Measurements from ENCODE around the gene ALPP.
A peak's percentile ranks its signal among the peaks of the same experiment; 100 is the strongest.
"Not testable (repeated sequence)": the region's sequence is repeated elsewhere in the genome, so short reads cannot be mapped to it uniquely, and the experiment has no call there.

The ALPP gene

GRCh38 chr2:232378735-232379151 lies at the start of gene ALPP:
Gene ALPP (plus strand): TSS chr2:232378751. CDS start chr2:232378803, 52 bp downstream.
- DNase-seq: not testable (repeated sequence)

- no peak for DNase-seq
Observed at GRCh38 chr2:232329716-232330067, 48.9 kb upstream of the ALPP start.

DNA sequence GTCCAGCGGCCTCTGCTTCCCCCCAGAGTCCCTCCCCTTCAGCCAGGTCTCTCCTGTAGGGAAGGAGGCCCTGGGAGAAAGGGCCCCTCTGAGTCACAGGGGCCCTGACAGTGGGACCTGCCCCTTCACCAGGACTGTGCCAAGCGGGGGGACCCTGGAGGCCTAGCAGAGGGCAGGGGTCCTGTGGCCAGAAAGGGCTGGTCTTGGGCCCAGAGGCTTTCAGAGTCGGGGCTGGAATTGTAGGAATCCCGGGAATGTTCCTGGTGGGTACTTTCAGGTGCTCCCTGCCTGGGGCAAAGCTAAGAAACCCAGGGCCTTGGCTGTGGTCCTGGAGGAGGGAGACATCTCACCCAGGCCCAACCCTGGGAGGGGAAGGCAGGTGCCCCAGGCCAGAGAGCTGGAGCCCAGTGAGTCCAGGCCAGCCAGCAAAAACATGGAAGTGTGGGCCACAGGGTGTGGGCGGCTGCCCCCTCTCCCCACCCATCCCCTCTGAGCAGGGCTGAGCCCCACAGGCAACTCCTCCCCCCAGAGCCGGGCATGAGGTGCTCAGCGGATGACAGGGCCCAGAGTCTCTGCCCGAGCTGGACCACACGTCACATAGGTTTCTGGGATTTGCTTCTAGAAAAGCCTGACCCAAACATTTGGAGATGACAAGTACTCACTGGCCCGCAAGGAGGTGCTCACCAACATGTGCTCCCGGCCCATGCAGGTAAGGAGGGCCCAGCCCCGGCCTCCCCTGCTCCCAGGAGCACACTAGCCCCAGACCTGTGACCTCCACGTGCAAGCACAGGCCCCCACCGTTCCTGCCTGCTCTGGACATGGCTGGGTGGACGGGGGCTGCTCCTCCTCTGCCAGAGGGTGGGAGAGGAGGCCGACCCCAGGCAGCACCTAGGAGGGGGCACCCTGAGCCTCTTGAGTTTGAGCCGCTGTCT lies 48.2 kb upstream of the ALPP start:
- DNase-seq: no peak

DNA sequence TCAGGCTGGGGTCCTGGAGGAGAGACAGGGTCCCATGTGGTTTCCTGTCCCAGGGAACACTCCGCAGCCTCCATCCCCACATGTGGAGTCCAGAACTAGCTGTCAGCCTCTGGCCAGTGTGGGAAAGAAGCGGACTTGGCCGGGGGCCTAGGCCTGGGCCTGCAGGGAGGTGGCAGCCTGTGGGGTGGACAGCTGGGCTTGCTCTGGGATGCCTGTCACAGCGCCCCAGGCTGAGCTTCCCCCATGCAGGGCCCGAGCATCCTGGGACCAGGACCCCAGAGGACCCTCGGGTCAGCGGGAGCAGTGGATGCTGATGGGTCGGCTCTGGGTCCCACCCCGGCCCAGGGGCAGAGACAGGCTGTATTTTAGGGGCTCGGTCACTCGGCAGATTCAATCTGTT lies 47.5 kb upstream of the ALPP start:
- peak; percentile 13 for DNase-seq

- peak; percentile 16 for DNase-seq
Observed at GRCh38 chr2:232331641-232332040, 46.9 kb upstream of the ALPP start.

- DNase-seq: peak; percentile 27
Observed at GRCh38 chr2:232332244-232332939, 46.2 kb upstream of the ALPP start.

DNA sequence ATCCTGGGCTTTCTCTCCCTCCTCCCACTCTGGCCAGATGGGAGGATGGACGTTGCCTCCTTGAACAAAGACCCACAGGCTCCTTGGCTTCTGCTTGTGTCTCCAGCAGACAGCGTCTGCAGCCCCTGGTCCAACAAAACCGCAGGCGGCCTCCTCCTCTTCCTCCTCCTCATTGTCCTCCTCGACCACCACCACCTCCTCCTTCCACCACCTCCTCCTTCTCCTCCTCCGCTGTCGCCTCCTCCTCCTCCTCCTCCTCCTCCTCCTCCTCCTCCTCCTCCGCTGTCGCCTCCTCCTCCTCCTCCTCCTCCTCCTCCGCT lies 45.7 kb upstream of the ALPP start:
- DNase-seq: no peak

GRCh38 chr2:232333361-232334135 lies 45.0 kb upstream of the ALPP start:
- peak; percentile 25 for DNase-seq

- DNase-seq: peak; percentile 21
Observed at GRCh38 chr2:232334136-232334884, 44.2 kb upstream of the ALPP start.

- DNase-seq: not testable (repeated sequence)
Observed at GRCh38 chr2:232334885-232335205, 43.7 kb upstream of the ALPP start.

- peak; percentile 34 for DNase-seq
Observed at GRCh38 chr2:232335206-232335858, 43.2 kb upstream of the ALPP start.

DNA sequence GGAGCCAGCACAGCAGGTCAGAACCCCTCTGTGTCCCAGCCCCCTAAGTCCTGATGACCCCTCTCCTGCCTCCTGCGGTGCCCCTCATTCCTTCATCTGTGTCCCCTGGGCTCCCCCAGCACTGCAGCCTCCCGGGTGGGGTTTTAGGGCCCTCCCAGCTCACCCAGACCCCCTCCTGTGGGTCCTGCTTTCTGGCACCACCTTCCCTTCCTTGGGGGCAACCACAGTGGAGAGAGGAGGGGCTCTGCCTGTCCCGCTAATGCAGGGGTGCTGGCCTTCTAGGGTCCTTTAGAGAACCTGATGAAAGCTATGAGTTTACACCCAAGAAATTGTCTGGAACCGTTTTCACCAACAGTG lies 42.7 kb upstream of the ALPP start:
- DNase-seq: no peak

GRCh38 chr2:232336241-232336736 lies 42.3 kb upstream of the ALPP start:
- peak; percentile 28 for DNase-seq

DNA sequence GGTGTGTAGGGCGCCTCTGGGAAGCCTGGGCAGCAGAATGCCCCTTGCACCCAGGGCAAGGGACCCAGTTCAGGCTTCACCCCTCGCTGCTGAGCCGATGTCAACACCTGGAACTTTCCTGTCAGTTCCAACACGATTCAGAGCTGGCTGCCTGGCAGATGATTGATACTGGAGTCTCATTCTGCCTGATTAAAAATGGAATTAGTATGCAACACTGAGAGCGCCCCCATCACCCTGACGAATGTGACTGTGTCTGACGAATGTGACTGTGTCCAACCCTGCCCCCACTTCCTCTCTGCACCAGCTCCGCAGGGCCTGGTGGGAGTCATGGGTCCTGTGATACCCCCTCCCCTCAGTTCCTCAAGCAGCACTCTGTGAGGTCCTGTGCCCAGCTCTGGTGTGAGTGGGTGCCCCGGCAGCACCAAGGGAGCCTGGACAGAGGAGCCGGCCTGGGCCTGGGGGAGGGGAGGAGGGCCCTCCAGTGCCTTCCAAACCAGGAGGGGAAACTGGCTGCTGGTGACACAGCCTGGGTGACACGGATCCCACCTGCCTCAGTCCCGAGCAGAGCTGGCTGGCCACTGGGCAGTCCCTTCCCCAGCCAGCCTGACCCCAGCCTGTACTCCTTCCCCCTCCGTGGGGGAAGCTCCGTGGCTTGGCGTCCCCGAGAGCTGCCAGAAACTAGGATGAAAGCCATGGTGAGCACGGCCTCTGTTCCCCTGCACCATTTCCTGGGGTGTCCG lies 41.4 kb upstream of the ALPP start:
- DNase-seq: peak; percentile 26

DNA sequence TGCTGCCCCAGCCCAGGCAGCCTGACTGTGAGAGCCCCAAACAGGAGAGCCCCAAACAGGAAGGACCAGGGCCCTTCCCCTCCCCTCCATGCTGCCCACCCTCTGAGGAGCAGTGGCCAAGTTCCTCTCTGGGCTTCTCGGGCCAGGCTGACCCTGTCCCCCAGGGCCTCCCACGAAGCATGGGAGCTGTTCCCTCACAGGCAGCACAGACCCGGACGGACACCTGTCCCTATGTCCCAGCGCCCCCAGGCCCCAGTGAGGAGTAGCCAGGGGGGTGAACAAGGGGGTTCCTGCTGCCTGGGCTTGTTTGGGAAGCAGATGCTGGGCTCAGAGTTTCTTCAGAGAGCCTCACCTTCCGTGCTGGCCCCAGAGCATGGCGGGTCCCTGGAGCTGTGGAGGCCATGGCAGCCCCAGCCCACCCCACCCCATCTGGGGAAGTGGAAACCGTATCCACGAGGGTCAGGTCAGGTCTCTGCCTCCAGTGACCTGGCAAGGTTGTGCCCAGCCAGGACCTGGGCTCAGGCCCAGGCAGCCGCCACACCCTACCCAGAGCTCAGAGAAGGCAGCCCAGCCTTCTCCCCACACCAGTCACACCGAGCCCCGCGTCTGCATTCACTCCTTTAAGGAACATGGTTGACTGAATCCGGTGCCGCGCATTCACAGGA lies 40.3 kb upstream of the ALPP start:
- DNase-seq: peak; percentile 24

DNA sequence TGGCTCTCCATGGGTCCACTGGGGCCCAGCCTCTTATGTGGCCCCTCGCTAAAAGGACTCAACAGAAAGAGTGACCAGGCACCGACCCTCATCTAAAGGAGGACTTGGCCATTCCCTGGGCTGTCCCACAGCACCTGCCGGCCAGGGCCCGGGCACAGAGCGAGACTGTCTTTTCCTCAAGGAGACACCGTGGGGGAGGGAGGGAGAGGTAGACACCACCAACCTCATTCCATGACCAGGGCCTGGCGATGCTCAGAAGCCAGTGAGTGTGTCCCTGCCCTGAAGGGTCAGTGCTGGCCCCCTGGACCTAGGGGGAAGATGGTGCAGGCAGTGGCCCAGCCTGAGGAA lies 39.8 kb upstream of the ALPP start:
- peak; percentile 21 for DNase-seq

DNA sequence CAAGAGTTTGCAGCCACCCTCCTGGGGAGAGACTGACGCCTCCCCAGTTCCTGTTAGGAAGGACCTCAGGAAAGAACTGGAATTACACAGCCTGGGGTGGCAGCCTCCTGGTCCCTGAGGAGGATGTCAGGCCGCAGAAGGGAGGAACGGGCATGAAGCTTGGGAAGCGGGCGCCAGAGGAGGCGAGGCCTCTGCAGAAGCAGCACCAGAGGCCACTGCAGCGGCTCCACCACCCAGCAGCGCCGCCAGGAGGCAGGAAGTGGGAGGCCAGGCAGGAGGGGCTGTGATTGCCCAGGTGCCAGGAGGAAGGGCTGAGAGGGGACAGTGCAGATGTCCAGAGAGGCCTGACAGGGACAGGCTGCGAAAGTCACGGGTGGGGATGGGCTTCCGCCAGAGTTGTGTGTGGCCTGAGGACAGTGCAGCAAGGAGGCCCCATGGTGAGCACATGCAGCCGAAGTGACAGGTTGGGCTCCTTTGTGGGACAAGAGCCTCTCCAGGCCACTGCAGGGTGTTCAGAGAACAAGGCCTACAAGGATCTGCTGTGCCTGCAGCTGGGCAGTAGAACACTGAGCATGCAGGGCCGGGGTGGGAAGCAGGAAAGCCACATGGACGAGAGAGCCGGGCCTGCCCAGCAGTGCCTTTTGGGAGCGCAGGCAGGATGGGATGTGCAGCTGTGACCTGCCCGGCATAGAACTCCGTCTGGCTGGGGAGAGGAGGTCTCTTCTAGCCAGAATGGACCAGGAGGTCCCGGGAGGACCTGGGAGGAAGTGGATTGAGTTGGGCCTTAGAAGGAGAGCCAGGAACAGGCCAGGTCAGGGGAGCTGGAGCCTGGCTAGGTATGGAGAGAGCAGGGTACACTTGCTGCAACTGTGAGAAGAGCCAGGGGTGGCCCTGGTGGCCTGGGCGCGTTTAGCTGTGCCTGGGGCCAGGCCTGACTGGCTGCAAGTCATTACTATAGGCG lies 39.1 kb upstream of the ALPP start:
- peak; percentile 27 for DNase-seq

DNA sequence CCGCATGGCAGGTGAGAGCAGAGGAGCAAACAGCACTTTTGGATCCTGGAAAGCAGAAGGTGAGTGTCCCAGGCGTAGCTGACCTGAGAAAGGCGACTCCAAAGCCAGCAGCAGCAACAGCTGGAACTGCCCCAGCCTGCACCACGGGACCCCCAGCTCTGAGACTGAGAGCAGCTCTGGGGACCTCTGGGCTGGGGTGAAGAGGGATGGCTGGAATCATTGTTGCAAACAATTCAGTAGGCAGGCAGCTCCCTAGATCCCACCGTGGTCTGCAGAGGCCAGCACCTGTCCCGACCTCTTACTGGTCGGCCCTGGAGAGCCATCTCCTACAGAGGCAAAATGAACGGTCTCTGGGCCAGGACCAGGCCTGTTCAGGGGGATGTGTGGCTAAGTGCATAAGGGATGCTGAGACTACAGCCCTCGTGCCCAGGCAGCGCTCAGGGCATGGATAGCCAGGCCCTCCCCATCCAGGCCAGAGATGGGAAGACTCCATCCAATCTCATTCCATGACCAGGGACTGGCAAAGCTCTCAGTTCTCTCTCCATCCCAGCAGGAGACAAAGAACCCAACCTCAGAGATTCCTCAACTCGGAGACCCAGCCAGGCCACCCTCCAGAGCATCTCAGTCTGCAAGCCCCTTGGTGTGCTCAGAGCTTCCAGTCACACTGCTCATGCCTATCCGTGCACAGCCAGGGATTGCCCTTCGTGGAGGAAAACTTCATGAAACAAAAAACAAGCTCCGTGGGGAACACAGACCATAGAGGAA lies 38.2 kb upstream of the ALPP start:
- DNase-seq: peak; percentile 13
